K562 (cell line): ENCODE measurements around the gene RAMP2. TPM values are rescaled to one million over a fixed set of nuclear protein-coding genes. Genes with fewer than 3 reads are reported as not detected.
A peak's percentile ranks its signal among the peaks of the same experiment; 100 is the strongest.

Experiments used
- ATAC-seq: fragments of 200-7000 bp; cut with Tn5 transposase; 3 replicates; pipeline ENCODE4 v1.9.1; 2020; ENCODE audit warnings: moderate library complexity
- BruUV-seq: library from RNA; stranded (reverse); fragments of 400-500 nt; replicated peaks from 2 replicates; lab custom pipeline; 2021; lab: Mats Ljungman, UMichigan
- CTCF ChIA-PET: fragments of 300-600 bp; formaldehyde crosslinking; extraction: SDS; loops from one replicate; lab custom pipeline; 2021; ENCODE audit warnings: low intra/inter-chr PET ratio; lab: Yijun Ruan, JAX
- POLR2A ChIA-PET: fragments of 300-600, 350-650 bp; sonication (Branson Sonifier 250); formaldehyde crosslinking; extraction: SDS; loops from one replicate; lab custom pipeline; 2021; ENCODE audit warnings: antibody characterized with exemption, inconsistent platforms; lab: Yijun Ruan, JAX
- DNase-seq, 4 experiments: peaks; one replicate each; pipeline versions ENCODE4 v3.0.0 to v3.0.0-alpha.2; 2011 to 2018; ENCODE audit warnings: low spot score in 3 of 4, mixed read lengths in 3 of 4; ENCODE audit errors: extremely low read depth in 1 of 4
- FAIRE-seq: peaks from 2 replicates; lab custom pipeline; 2011; peaks lifted over from hg19 to GRCh38; lab: Jason Lieb, UNC
- H2AFZ ChIP-seq: 2 replicates; pipeline ENCODE4 v1.6.0; 2011; ENCODE audit warnings: low read depth, low read length, control low read depth, inconsistent platforms
- H3K27ac ChIP-seq: fragments of 200-600 bp; 3 replicates; pipeline ENCODE4 v1.8.0; 2011; ENCODE audit warnings: low read depth, mild to moderate bottlenecking, control low read depth, inconsistent platforms, low read length, moderate library complexity, mixed read lengths; ENCODE audit errors: extremely low read depth
- H3K27me3 ChIP-seq, 2 experiments: fragments of 300-600 bp in 1 of 2; 2 replicates in 1 of 2; 3 replicates in 1 of 2; pipeline versions ENCODE4 v1.6.0 to v1.8.0; 2011; ENCODE audit warnings: inconsistent platforms in 2 of 2, low read length in 2 of 2, mild to moderate bottlenecking in 1 of 2, mixed read lengths in 1 of 2, moderate library complexity in 1 of 2; ENCODE audit not compliant: control insufficient read depth in 2 of 2, insufficient read depth in 2 of 2
- H3K36me3 ChIP-seq: fragments of 300-600 bp; 3 replicates; pipeline ENCODE4 v1.8.0; 2011; ENCODE audit warnings: mild to moderate bottlenecking, low read length, inconsistent platforms; ENCODE audit not compliant: control insufficient read depth, insufficient read depth
- H3K4me1 ChIP-seq, 2 experiments: fragments of 200-600 bp in 1 of 2; replicated peaks in 1 of 2; 2 replicates in 1 of 2; 3 replicates in 1 of 2; pipeline versions ENCODE4 v1.5.1 to v1.8.0; 2011; ENCODE audit warnings: inconsistent platforms in 2 of 2, low read length in 2 of 2, mild to moderate bottlenecking in 1 of 2, mixed read lengths in 1 of 2, moderate library complexity in 1 of 2; ENCODE audit not compliant: control insufficient read depth in 2 of 2, insufficient read depth in 2 of 2
- H3K4me2 ChIP-seq: 2 replicates; pipeline ENCODE4 v1.6.1; 2011; ENCODE audit warnings: low read length, control low read depth, inconsistent platforms, mixed read lengths; ENCODE audit not compliant: insufficient read depth
- H3K4me3 ChIP-seq: fragments of 200-600 bp; sonication (generic), shearing (Covaris generic); 2 replicates; pipeline ENCODE4 v1.5.1; 2016; ENCODE audit warnings: control low read depth, inconsistent platforms
- H3K79me2 ChIP-seq: fragments of 200-600 bp; 3 replicates; pipeline ENCODE4 v1.8.0; 2011; ENCODE audit warnings: low read length, inconsistent platforms; ENCODE audit not compliant: control insufficient read depth, insufficient read depth
- H3K9ac ChIP-seq, 2 experiments: 2 replicates each; pipeline versions ENCODE4 v1.6.0 to v1.6.1; 2011; ENCODE audit warnings: low read depth in 2 of 2, low read length in 2 of 2, control low read depth in 1 of 2, inconsistent platforms in 1 of 2, mild to moderate bottlenecking in 1 of 2, mixed read lengths in 1 of 2; ENCODE audit not compliant: insufficient read depth in 1 of 2
- H3K9me1 ChIP-seq: one replicate; pipeline ENCODE4 v1.6.0; 2011; ENCODE audit warnings: inconsistent platforms, mild to moderate bottlenecking, low read length, moderate library complexity; ENCODE audit not compliant: control insufficient read depth, insufficient read depth
- H3K9me3 ChIP-seq: replicated peaks from 2 replicates; pipeline ENCODE4 v1.5.1; 2011; ENCODE audit warnings: low read depth, low read length, inconsistent platforms; ENCODE audit not compliant: control insufficient read depth, insufficient read depth
- H4K20me1 ChIP-seq: replicated peaks from 2 replicates; pipeline ENCODE4 v1.6.1; 2011; ENCODE audit warnings: low read length, inconsistent platforms, mixed read lengths; ENCODE audit not compliant: control insufficient read depth, insufficient read depth
- ARNT ChIP-seq, 2 experiments: fragments of 450-650 bp; IDR thresholded peaks; 2 replicates each; pipeline ENCODE4 v1.6.1; 2016; ENCODE audit warnings: mild to moderate bottlenecking in 1 of 2
- CCNT2 ChIP-seq: IDR thresholded peaks from 2 replicates; pipeline ENCODE4 v1.6.1; 2011; ENCODE audit warnings: borderline replicate concordance, low read depth, mild to moderate bottlenecking, moderate library complexity, mixed read lengths, low read length; ENCODE audit not compliant: insufficient read length; ENCODE audit errors: extremely low read depth
- FOXM1 ChIP-seq, 2 experiments: fragments of 450-650 bp in 1 of 2; sonication (generic) in 1 of 2; formaldehyde crosslinking in 1 of 2; IDR thresholded peaks; 2 replicates each; pipeline versions ENCODE4 v1.6.1 to v1.9.0; 2017 to 2022; ENCODE audit warnings: low read depth in 2 of 2, mild to moderate bottlenecking in 2 of 2, missing genetic modification reagents in 1 of 2, moderate library complexity in 1 of 2
- L3MBTL2 ChIP-seq: fragments of 450-650 bp; IDR thresholded peaks from 2 replicates; pipeline ENCODE4 v1.6.1; 2016; ENCODE audit warnings: mild to moderate bottlenecking, moderate library complexity
- MYC ChIP-seq, 2 experiments: fragments of 250-450 bp in 1 of 2; sonication (Bioruptor Pico) in 1 of 2; IDR thresholded peaks; 2 replicates each; pipeline versions ENCODE4 v1.5.1 to v1.6.1; 2012 to 2021; ENCODE audit warnings: low read depth in 2 of 2, borderline replicate concordance in 1 of 2, improper control_type of control experiment in 1 of 2, low read length in 1 of 2, mild to moderate bottlenecking in 1 of 2, moderate library complexity in 1 of 2
- RB1 ChIP-seq: fragments of 450-650 bp; IDR thresholded peaks from 2 replicates; pipeline ENCODE4 v1.6.1; 2017; ENCODE audit warnings: low read depth, mild to moderate bottlenecking
- SMC3 ChIP-seq: conservative IDR thresholded peaks from 2 replicates; pipeline ENCODE4 v1.6.1; 2011; ENCODE audit warnings: low read depth, low read length, improper control_type of control experiment; ENCODE audit not compliant: insufficient read depth
- ZNF316 ChIP-seq: fragments of 450-650 bp; IDR thresholded peaks from 2 replicates; pipeline ENCODE4 v1.6.1; 2016
- ZNF408 ChIP-seq: fragments of 250-450 bp; sonication (Bioruptor Pico); IDR thresholded peaks from 2 replicates; pipeline ENCODE4 v1.4.0; 2020; ENCODE audit warnings: low read depth, mild to moderate bottlenecking, moderate library complexity
- WGBS: fragments of 100-300 bp; shearing (Covaris generic); methylation state at CpG from one replicate; pipeline ENCODE4 v1.1.6; 2016; ENCODE audit warnings: low coverage, mixed read lengths; ENCODE audit not compliant: insufficient coverage; ENCODE audit errors: missing lambda C conversion rate; 5-methylcytosine and 5-hydroxymethylcytosine counted together
- in situ Hi-C: fragments of 300-500 bp; cut with MboI; formaldehyde crosslinking; loops from 4 replicates; pipeline ENCODE4 v1.15.0; 2018; ENCODE audit warnings: inconsistent platforms, mixed read lengths
- intact Hi-C: fragments of 100-400 bp; cut with micrococcal nuclease; formaldehyde crosslinking; loops from 2 replicates; pipeline ENCODE4 v1.14.2; 2022
- polyA plus RNA-seq, 8 experiments: library from polyadenylated mRNA; depleted of rRNA in 4 of 8; stranded (reverse) in 5 of 8; unstranded in 3 of 8; fragments of >200 nt; fragmentation: Nextera tagmentation in 2 of 8; fragmentation: Illumina TruSeq in 1 of 8; extraction: Ambion mirVana in 2 of 8; extraction: Trizol in 1 of 8; gene quantifications; 2 replicates each; pipeline versions ENCODE4 v1.2.1 to v1.2.3, GENCODE V29; 2011 to 2014; ENCODE audit warnings: inconsistent platforms in 1 of 8, missing spikeins in 1 of 8
- total RNA-seq, 7 experiments: library from RNA; depleted of rRNA in 6 of 7; stranded (reverse); fragments of >200 nt in 6 of 7; fragmentation: Illumina TruSeq in 2 of 7; extraction: Trizol in 2 of 7; gene quantifications; 2 replicates each; pipeline versions ENCODE4 v1.2.1 to v1.2.3, GENCODE V29; 2011 to 2021; ENCODE audit warnings: low replicate concordance in 1 of 7
- TF ChIP-seq, protein P1 (sequence below), 2 experiments: IDR thresholded peaks; 2 replicates each; pipeline ENCODE4 v1.6.1; 2011; ENCODE audit warnings: borderline replicate concordance in 1 of 2, control low read depth in 1 of 2, low read depth in 1 of 2, low read length in 1 of 2, mild to moderate bottlenecking in 1 of 2, mixed read lengths in 1 of 2, moderate library complexity in 1 of 2; ENCODE audit not compliant: insufficient read depth in 1 of 2, insufficient read length in 1 of 2, poor library complexity in 1 of 2, severe bottlenecking in 1 of 2; ENCODE audit errors: extremely low read depth in 1 of 2
- TF ChIP-seq, protein P2 (sequence below): fragments of 450-650 bp; IDR thresholded peaks from 2 replicates; pipeline ENCODE4 v1.6.1; 2016; ENCODE audit warnings: missing biosample characterization, missing genetic modification characterization
- TF ChIP-seq, protein P3 (sequence below): fragments of 450-650 bp; IDR thresholded peaks from 2 replicates; pipeline ENCODE4 v1.6.1; 2016; ENCODE audit warnings: low read depth, mild to moderate bottlenecking, moderate library complexity
- TF ChIP-seq, protein P4 (sequence below): fragments of 250-450 bp; sonication (Bioruptor Pico); IDR thresholded peaks from 2 replicates; pipeline ENCODE4 v1.8.0; 2022; ENCODE audit warnings: moderate library complexity, mild to moderate bottlenecking, inconsistent platforms

The RAMP2 gene
- total and polyA plus RNA-seq, 9 of the 15 experiments (the other 6 are each of a cell fraction or from before 2014, with no cell fraction given) = not detected

DNA sequence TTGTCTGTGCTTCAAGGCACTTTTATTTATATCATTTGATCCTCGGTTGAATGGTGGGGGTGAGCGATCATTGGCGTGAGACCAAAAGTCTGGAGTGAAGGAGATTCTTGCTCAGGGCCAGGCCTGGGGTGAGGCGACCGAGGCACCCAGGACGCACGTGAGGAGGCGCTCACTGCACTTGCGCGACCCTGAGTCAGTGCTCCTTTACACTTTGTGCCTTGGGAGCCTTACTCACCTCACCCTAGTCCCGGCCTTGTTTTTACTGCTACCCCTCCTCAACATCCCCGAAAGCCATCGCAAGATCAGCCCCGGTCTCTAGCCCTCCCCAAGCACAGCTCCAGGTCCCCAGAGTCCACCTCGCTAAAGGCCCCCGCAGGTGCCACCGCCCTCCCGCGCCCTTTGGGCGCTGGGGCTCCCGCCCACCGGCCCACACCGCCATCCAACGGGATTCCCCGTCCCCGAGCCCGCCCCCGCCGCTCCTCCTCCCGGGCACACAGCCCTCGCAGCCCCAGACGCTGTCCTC, 16.7 kb upstream of the RAMP2 start (continued):
- TF ChIP-seq, protein P1, sequence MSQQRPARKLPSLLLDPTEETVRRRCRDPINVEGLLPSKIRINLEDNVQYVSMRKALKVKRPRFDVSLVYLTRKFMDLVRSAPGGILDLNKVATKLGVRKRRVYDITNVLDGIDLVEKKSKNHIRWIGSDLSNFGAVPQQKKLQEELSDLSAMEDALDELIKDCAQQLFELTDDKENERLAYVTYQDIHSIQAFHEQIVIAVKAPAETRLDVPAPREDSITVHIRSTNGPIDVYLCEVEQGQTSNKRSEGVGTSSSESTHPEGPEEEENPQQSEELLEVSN (IDR thresholded peaks at IDR 0.05; ENCODE audit: borderline replicate concordance in 1 of 2, extremely low read depth in 1 of 2, insufficient read depth in 1 of 2, insufficient read length in 1 of 2, low read depth in 1 of 2, low read length in 1 of 2, poor library complexity in 1 of 2, severe bottlenecking in 1 of 2) = peak; percentile 68 to 78
- TF ChIP-seq L3MBTL2 (peak; percentile 60), ZNF408 (CRISPR knock-in tag) (no peak), ZNF316 (0 out of 2 replicates have a peak, but pooled peaks have one; percentile 5), MYC (IDR thresholded peaks at IDR 0.05; ENCODE audit: low read depth, low read length) (peak; percentile 53), MYC (CRISPR knock-in tag; IDR thresholded peaks at IDR 0.05; ENCODE audit: borderline replicate concordance, low read depth) (no peak), ARNT (IDR thresholded peaks at IDR 0.05) (peak in 1 of 2 experiments; percentile 0; a peak in 1 of 4 replicates)

DNA sequence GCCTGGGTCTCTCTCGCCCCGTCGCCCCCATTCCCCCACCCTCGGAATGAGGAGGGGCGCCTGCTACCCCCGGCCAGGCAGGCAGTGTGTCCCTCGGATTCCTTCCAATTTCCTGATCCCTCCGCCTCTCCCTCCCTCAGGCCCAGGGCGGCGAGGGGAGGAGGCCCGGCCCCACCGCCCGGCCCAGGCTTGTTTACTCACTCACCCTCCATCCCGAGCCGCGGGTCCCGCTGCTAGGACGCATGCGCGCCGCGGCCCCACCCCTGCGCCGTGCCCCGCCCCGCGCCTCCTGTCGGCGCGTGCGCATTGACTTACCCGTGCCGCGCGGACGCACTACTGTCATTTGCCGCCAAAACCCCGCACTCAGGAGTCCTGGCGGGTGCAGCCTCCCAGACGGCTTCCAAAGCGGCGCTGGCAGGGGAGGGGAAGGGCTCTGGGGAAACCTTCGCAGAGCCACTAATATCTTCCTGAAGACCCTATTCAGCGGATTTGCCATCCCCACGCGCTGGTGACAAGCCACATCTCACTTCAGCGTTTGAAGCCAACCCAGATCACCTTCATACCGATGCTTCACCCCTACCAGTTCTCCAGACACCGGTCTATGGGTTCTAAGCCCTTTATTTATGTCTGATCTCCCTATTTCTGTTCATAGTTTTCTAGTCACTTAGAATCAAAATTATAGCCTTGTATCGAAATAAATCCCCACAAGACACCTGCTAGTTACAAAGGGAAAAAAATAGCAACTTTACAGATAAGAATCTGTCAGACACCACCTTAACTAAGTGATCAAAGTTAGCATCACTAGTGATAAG, 16.0 kb upstream of the RAMP2 start, which contains the start of gene EZH1:
EZH1 (minus strand) TSS at position 235 of the 812 bp plus-strand sequence. CDS start 16,099 bp downstream, outside the sequence.
- H3K36me3 ChIP-seq = 0 out of 3 replicates have a peak, but pooled peaks cover 2% of the 10 kb centered on the region
- peaks cover 15 to 27% of the 10 kb centered on the region in 2 experiments; a peak in 4 of 5 replicates for H3K4me1 ChIP-seq
- peak within 1 kb of the TSS; percentile 97 for H2AFZ ChIP-seq
- FAIRE-seq = peak; percentile 37
- 6% methylated on average over 43 of the region's 50 CpGs for WGBS
- intact Hi-C loops (no loop called here), in situ Hi-C loops (no loop called here)
- CTCF ChIA-PET = interaction anchor here (0.7 to 1.8 kb wide), 3 partner anchors 14 to 150 kb away, joined by 4 read pairs; no protein-coding TSS in a partner anchor
- DNase-seq = peak; percentile 96 to 100 (median 100)
- no peaks in the 10 kb centered on the region for H3K9me1 ChIP-seq
- no peaks in the 10 kb centered on the region for H3K27me3 ChIP-seq
- POLR2A ChIA-PET = no interaction called here
- H3K9ac ChIP-seq = peak within 1 kb of the TSS; percentile 73 to 95
- H3K4me2 ChIP-seq = peak within 1 kb of the TSS; percentile 77
- ATAC-seq = peak; percentile 93
- no peaks in the 10 kb centered on the region for H3K9me3 ChIP-seq
- H3K27ac ChIP-seq = peak within 1 kb of the TSS; percentile 81
- peak within 1 kb of the TSS; percentile 65 for H3K4me3 ChIP-seq
- no peaks in the 10 kb centered on the region for H4K20me1 ChIP-seq
- H3K79me2 ChIP-seq = peaks cover 35% of the 10 kb centered on the region; the same call in 2 of the 3 replicates
- BruUV-seq = no TSS peak
- no peak for TF ChIP-seq SMC3
- no peak for TF ChIP-seq FOXM1 (IDR thresholded peaks at IDR 0.05; ENCODE audit: low read depth)
- TF ChIP-seq FOXM1 (CRISPR knock-in tag; IDR thresholded peaks at IDR 0.05; ENCODE audit: low read depth) = no peak
- peak; percentile 62 for TF ChIP-seq CCNT2
- TF ChIP-seq, protein P2, sequence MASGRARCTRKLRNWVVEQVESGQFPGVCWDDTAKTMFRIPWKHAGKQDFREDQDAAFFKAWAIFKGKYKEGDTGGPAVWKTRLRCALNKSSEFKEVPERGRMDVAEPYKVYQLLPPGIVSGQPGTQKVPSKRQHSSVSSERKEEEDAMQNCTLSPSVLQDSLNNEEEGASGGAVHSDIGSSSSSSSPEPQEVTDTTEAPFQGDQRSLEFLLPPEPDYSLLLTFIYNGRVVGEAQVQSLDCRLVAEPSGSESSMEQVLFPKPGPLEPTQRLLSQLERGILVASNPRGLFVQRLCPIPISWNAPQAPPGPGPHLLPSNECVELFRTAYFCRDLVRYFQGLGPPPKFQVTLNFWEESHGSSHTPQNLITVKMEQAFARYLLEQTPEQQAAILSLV (tag) = no peak
- TF ChIP-seq, protein P3, sequence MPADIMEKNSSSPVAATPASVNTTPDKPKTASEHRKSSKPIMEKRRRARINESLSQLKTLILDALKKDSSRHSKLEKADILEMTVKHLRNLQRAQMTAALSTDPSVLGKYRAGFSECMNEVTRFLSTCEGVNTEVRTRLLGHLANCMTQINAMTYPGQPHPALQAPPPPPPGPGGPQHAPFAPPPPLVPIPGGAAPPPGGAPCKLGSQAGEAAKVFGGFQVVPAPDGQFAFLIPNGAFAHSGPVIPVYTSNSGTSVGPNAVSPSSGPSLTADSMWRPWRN = no peak
- TF ChIP-seq, protein P4, sequence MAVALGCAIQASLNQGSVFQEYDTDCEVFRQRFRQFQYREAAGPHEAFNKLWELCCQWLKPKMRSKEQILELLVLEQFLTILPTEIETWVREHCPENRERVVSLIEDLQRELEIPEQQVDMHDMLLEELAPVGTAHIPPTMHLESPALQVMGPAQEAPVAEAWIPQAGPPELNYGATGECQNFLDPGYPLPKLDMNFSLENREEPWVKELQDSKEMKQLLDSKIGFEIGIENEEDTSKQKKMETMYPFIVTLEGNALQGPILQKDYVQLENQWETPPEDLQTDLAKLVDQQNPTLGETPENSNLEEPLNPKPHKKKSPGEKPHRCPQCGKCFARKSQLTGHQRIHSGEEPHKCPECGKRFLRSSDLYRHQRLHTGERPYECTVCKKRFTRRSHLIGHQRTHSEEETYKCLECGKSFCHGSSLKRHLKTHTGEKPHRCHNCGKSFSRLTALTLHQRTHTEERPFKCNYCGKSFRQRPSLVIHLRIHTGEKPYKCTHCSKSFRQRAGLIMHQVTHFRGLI (CRISPR knock-in tag) = 0 out of 2 replicates have a peak, but pooled peaks have one; percentile 50
- TF ChIP-seq RB1 = peak; percentile 95
